GM12801 (cell line): Measurements from ENCODE around the gene CCDC34.

Source experiments
- CTCF ChIP-seq: IDR thresholded peaks from one replicate; pipeline ENCODE4 v1.5.1; 2011; ENCODE audit warnings: control low read depth; ENCODE audit not compliant: insufficient read length; ENCODE audit errors: extremely low read depth

Gene CCDC34

GRCh38 chr11:27358296-27358695, 4.7 kb downstream of the CCDC34 start:
- TF ChIP-seq CTCF, result no peak

DNA sequence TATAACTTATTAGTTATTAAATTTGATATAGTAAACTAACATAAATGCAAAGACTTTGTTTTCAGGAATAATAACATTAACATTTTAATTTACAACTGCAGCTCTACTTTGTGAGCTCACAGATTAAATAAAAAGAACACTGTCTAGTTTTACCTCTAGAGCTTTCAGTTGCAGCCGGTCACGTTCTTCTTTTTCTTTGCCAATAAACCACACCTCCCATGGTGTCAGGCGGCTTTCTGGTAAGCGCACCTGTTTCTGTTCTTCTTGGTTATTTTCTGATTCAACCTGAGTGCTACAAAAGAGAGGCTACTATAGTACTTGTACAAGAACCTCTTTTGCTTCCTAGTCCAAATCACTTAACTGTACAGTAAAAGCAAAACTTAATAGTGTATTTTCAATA, 5.8 kb downstream of the CCDC34 start:
- TF ChIP-seq CTCF, result no peak

- no peak for TF ChIP-seq CTCF
Observed at GRCh38 chr11:27356624-27357222, 6.3 kb downstream of the CCDC34 start.

- no peak for TF ChIP-seq CTCF
Observed at GRCh38 chr11:27355575-27356104, 7.4 kb downstream of the CCDC34 start.

DNA sequence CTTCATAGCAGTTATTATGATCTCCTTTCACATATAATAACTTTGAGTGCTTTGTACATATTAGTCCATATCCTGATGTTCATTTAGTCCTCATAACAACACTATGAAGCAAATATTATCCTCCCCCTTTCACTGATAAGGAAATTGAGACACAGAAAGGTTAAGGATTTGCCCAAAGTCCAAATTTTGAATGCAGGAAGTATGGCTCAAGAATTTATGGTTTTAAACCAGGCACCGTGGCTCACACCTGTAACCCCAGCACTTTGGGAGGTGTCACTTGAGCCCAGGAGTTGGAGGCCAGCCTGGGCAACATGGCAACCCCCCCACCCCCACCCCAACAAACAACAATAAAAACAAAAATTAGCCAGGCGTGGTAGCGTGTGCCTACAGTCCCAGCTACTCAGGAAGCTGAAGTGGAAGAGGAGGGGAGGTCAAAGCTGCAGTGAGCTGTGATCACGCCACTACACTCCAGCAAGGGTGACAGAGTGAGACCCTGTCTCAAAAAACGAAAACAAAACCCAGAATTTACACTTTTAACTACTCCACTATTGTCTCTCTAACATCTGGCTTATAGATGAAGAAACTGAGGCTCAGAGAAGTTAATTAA, 8.6 kb downstream of the CCDC34 start:
- TF ChIP-seq CTCF, result no peak

- no peak for TF ChIP-seq CTCF
Observed at GRCh38 chr11:27353593-27354358, 9.2 kb downstream of the CCDC34 start.

- TF ChIP-seq CTCF, result no peak
Observed at GRCh38 chr11:27352781-27353180, 10.2 kb downstream of the CCDC34 start.
